Cardiac fibroblast (primary cell): ENCODE measurements around the gene KLHL6.

Source experiments
- DNase-seq, 2 donors: peaks; one replicate each; pipeline versions ENCODE4 v3.0.0 to v3.0.0-alpha.2; 2010; ENCODE audit warnings: low read depth in 2 of 2
- H3K4me3 ChIP-seq, 2 donors: replicated peaks in 1 of 2; 1 replicate in 1 of 2; 2 replicates in 1 of 2; pipeline ENCODE4 v1.5.1; 2011; ENCODE audit warnings: low read depth in 2 of 2, low read length in 2 of 2, mild to moderate bottlenecking in 2 of 2, moderate library complexity in 1 of 2
- TF ChIP-seq, protein P1 (sequence below): IDR thresholded peaks from one replicate; pipeline ENCODE4 v1.5.1; 2011; ENCODE audit warnings: low read depth, mild to moderate bottlenecking, low read length, inconsistent platforms

The KLHL6 gene

GRCh38 chr3:183498634-183499033 lies 56.9 kb downstream of the KLHL6 start:
- no peak overlapping the region for H3K4me3 ChIP-seq
- no peak for DNase-seq
- TF ChIP-seq, protein P1, sequence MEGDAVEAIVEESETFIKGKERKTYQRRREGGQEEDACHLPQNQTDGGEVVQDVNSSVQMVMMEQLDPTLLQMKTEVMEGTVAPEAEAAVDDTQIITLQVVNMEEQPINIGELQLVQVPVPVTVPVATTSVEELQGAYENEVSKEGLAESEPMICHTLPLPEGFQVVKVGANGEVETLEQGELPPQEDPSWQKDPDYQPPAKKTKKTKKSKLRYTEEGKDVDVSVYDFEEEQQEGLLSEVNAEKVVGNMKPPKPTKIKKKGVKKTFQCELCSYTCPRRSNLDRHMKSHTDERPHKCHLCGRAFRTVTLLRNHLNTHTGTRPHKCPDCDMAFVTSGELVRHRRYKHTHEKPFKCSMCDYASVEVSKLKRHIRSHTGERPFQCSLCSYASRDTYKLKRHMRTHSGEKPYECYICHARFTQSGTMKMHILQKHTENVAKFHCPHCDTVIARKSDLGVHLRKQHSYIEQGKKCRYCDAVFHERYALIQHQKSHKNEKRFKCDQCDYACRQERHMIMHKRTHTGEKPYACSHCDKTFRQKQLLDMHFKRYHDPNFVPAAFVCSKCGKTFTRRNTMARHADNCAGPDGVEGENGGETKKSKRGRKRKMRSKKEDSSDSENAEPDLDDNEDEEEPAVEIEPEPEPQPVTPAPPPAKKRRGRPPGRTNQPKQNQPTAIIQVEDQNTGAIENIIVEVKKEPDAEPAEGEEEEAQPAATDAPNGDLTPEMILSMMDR: no peak

DNA sequence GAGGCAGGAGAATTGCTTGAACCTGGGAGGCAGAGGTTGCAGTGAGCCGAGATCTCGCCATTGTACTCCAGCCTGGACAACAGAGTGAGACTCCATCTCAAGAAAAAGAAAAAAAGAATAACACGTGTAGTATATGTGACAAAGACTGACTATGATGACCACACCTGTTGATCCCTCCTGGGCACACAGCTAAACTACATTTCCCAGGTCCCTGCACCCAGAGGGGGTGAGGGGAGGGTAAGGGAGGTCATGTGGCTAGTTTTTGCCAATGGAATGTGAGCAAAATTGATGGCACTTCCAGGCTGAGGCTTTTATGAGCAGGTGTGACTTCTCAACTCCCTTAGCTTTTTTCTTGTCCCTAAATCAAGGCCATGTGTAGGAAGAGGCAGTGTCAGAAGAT lies 58.2 kb downstream of the KLHL6 start:
- TF ChIP-seq, protein P1: no peak
- no peak overlapping the region for H3K4me3 ChIP-seq
- no peak for DNase-seq

- peak in 1 of 2 donors; percentile 27 for DNase-seq
- no peak overlapping the region for H3K4me3 ChIP-seq
- TF ChIP-seq, protein P1: no peak
Observed at GRCh38 chr3:183496311-183496710, 59.2 kb downstream of the KLHL6 start.

DNA sequence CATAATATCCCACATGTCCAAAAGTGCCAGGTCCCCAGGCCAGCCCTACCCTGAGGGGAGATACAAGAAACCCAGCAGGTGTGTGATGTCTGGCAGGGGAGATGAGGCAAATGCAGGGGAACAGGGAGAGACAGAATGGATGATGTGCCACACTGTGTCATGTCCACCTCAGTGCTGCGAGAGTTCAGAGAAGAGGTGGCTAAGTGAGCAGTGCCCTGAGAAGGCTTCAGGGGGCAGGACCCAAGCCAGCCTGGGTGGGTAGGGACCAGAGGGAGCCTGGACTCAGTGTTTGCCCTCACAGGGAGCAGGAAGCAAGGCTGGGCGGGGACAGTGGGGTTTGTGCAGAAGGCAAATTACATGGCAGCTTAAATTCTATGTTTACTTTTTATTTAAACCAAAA lies 61.2 kb downstream of the KLHL6 start:
- TF ChIP-seq, protein P1: no peak
- H3K4me3 ChIP-seq: no peak overlapping the region
- no peak for DNase-seq

DNA sequence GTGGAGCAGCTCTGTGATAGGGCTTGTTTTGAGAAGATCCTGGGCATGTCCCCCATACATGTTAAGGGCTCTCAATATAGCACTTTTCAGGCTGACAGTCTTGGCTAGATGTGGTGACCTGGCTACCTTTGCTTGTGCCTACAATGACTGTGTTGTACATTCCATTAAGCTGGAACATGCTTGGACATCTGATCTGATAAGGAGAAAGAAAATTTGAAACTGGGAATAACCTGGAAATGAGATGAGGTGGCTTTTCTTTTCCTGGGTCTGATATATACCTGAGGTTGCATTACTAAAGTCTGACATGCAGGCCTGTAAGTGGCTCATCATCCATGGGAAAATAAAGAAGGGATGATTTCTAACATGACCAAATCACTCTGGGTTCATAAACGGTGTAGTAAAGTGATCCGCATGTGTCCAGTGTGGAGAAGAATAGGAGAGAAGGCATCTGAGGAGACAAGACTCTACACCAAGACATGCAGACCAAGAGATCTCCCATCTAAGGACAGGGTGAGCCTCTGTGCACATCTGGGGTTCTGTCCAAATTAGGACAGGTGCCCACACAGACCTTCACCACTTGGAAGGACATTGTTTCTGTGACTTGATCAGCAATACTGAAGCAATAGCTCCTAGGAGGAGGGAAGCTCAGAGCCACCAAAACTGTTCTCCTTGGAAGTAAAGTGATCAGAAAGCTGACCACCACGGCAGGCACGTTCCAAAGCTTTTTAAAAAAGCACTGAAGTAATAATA lies 62.0 kb downstream of the KLHL6 start:
- H3K4me3 ChIP-seq: no peak overlapping the region
- DNase-seq: no peak
- TF ChIP-seq, protein P1: no peak

- TF ChIP-seq, protein P1: no peak
- DNase-seq: no peak
- H3K4me3 ChIP-seq: no peak overlapping the region
Observed at GRCh38 chr3:183492849-183493179, 62.7 kb downstream of the KLHL6 start.
